ENCODE data around the gene SCAF4.
A peak's percentile ranks its signal among the peaks of the same experiment; 100 is the strongest.
"Not testable (repeated sequence)": the region's sequence is repeated elsewhere in the genome, so short reads cannot be mapped to it uniquely, and the experiment has no call there.

Gene SCAF4

DNA sequence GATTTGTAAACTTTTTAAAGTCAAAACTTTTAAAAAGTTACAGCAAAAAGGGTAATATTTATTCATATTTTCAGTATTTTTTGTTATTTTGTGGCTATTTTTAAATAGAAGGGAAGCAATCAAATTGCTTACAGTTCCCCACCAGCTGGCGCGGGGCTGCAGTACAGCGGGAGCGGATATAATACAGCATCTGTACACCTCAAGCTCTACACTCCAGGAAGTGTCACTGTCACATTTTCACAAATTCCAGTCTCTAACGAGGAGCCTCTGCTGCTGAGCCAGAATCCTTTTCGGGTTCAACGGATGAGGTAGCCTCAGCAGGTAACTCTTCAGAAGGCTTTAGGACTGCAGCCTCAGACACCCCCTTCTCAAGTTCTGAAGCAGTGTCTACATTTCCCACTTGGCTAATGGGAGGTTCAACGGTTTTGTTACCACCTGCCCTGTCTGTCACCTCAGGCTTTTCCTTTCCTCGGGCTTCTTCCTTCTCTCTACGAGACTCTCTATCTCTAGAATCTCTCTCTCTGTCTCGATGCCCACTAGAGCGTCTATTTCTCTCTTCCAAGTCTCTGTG lies 60.7 kb downstream of the SCAF4 start:
- DNase-seq (ENCODE audit: low read depth, low spot score), result no peak

DNA sequence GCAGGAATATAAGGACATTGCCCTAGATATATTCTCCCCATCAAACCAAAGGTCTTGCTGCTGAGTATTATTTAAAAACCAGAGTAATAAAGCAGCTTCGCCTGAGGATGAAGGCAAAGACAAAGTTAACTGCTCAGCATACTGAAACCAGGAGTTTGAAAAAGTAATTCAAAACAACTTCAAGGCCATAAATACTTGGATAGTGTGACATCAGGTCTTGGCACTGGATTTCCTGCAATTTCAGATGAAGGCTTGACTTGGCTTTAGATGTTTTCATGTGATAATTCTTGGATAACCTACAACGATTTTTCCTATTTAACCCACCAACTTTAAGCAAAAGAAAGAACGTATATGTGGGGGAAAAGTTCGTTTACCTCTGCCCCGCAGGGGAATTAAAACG lies 61.8 kb downstream of the SCAF4 start:
- no peak for DNase-seq (ENCODE audit: low read depth, low spot score)

- no peak for DNase-seq (ENCODE audit: low read depth, low spot score)
These were observed 63.0 kb downstream of the SCAF4 start for GRCh38 chr21:31668651-31669491.

DNA sequence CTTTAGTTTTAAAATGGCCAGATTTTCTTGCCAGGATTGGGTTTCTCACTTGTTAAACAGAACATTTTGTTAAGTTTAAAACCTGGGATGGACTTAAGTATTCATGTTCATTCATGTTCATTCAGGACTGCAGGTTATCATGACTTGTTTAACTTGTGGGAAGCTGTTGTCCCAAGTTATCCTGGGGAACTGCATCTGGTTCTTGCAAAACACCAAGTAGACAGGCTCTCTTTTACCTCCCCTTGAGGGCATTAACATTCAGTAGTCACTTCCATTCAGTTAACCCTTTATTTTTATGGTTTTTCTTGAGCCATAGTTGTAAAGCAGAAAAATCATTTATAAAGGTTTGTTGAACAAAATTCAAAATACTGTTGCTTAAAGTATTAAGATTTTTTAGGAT lies 64.3 kb downstream of the SCAF4 start:
- no peak for DNase-seq (ENCODE audit: low read depth, low spot score)

DNA sequence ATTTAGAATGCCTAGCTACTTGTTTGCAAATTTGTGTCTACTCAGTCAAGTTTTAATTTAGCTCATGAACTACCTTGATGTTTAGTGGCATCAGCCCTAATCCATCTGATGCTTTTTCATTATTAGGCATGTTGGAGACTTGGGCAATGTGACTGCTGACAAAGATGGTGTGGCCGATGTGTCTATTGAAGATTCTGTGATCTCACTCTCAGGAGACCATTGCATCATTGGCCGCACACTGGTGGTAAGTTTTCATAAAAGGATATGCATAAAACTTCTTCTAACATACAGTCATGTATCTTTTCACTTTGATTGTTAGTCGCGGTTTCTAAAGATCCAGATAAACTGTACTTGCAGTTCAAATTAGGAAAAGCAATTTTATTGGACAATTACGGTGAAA lies 64.8 kb downstream of the SCAF4 start:
- DNase-seq (ENCODE audit: low read depth, low spot score), result no peak

- DNase-seq (ENCODE audit: low read depth, low spot score), result no peak
These were observed 65.4 kb downstream of the SCAF4 start for GRCh38 chr21:31666445-31667010.

GRCh38 chr21:31665869-31666268 lies 66.0 kb downstream of the SCAF4 start:
- DNase-seq (ENCODE audit: low read depth, low spot score), result not testable (repeated sequence)

GRCh38 chr21:31665397-31665796 lies 66.5 kb downstream of the SCAF4 start:
- DNase-seq (ENCODE audit: low read depth, low spot score), result peak; percentile 20

DNA sequence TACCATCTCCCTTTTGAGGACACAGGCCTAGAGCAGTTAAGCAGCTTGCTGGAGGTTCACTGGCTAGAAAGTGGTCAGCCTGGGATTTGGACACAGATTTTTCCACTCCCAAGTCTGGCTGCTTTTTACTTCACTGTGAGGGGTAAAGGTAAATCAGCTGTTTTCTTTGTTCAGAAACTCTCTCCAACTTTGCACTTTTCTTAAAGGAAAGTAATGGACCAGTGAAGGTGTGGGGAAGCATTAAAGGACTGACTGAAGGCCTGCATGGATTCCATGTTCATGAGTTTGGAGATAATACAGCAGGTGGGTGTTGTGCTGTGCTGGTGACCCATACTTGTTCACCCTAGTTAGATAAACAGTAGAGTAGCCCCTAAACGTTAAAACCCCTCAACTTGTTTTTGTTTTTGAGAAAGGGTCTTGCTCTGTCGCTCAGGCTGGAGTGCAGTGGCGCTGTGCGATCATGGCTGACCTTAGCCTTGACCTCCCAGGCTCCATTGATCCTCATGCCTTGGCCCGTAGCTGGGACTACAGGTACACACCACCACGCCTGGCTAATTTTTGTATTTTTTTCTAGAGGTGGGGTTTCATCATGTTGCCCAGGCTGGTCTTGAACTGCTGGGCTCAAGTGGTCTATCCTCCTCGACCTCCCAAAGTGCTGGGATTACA lies 68.2 kb downstream of the SCAF4 start:
- no peak for DNase-seq (ENCODE audit: low read depth, low spot score)

DNA sequence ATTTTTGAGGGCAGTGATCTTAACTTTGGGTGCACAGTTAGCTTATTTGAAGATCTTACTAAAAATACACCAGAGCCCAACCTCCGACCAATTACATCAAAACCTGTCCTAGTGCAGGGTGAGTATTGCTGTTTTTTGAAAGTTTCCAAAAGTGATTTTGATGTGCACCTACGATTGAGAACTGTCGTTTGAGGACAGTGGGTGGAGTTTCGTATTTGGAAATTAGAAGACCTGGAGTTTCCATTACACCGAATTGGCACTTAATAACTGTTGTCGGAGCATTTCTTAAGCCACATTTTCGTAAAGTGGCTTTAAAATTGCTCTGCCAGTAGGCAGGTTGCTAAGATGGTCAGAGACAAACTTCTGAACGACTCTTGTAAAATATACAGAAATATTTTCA lies 71.3 kb downstream of the SCAF4 start:
- DNase-seq (ENCODE audit: low read depth, low spot score), result no peak

DNA sequence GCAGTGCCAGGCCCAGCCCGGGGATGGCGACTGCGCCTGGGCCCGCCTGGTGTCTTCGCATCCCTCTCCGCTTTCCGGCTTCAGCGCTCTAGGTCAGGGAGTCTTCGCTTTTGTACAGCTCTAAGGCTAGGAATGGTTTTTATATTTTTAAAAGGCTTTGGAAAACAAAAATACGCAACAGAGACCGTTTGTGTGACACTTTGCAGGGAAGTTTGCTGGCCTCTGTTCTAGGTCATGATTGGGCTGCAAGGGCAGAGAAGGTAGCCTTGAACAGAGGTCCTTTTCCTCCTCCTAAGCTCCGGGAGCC lies 71.7 kb downstream of the SCAF4 start:
- DNase-seq (ENCODE audit: low read depth, low spot score), result no peak

GRCh38 chr21:31659536-31660258 lies 72.2 kb downstream of the SCAF4 start, which contains the start of gene SOD1:
Gene SOD1, plus strand, starts transcription at chr21:31659693. Its CDS starts 77 bp downstream, at chr21:31659770.
- peak; percentile 97 for DNase-seq (ENCODE audit: low read depth, low spot score)

DNA sequence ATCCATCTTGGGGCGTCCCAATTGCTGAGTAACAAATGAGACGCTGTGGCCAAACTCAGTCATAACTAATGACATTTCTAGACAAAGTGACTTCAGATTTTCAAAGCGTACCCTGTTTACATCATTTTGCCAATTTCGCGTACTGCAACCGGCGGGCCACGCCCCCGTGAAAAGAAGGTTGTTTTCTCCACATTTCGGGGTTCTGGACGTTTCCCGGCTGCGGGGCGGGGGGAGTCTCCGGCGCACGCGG lies 72.7 kb downstream of the SCAF4 start:
- DNase-seq (ENCODE audit: low read depth, low spot score), result no peak

- no peak for DNase-seq (ENCODE audit: low read depth, low spot score)
These were observed 73.9 kb downstream of the SCAF4 start for GRCh38 chr21:31658053-31658452.

GRCh38 chr21:31656199-31657095 lies 75.5 kb downstream of the SCAF4 start:
- DNase-seq (ENCODE audit: low read depth, low spot score), result peak; percentile 44

DNA sequence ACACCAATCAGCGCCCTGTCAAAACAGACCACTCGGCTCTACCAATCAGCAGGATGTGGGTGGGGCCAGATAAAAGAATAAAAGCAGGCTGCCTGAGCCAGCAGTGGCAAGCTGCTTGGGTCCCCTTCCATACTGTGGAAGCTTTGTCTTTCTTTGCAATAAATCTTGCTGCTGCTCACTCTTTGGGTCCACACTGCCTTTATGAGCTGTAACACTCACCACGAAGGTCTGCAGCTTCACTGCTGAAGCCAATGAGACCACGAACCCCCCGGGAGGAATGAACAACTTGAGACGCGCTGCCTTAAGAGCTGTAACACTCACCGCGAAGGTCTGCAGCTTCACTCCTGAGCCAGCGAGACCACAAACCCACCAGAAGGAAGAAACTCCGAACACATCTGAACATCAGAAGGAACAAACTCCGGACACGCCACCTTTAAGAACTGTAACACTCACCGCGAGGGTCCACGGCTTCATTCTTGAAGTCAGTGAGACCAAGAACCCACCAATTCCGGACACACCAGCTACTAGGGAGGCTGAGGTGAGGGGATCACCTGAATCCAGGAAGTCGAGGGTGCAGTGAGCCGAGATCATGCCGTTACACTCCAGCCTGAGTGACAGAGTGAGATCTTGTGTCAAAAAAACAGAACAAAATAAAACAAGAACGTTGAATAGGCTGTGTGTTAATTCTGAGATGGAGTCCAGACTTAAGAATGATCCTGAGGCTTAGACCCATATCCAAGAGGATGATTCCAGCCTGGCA lies 76.9 kb downstream of the SCAF4 start:
- not testable (repeated sequence) for DNase-seq (ENCODE audit: low read depth, low spot score)

DNA sequence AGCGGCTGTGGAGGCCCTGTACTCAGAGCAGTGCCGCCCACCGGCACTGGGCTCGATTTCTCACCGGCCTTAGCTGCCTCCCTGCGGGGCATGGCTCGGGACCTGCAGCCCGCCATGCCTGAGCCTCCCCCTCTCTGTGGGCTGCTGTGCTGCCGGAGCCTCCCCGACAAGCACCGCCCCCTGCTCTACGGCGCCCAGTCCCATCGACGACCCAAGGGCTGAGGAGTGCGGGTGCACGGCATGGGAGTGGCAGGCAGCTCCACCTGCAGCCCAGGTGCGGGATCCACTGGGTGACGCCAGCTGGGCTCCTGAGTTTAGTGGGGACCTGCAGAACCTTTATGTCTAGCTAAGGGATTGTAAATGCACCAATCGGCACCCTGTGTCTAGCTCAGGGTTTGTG lies 77.6 kb downstream of the SCAF4 start:
- DNase-seq (ENCODE audit: low read depth, low spot score), result no peak

DNA sequence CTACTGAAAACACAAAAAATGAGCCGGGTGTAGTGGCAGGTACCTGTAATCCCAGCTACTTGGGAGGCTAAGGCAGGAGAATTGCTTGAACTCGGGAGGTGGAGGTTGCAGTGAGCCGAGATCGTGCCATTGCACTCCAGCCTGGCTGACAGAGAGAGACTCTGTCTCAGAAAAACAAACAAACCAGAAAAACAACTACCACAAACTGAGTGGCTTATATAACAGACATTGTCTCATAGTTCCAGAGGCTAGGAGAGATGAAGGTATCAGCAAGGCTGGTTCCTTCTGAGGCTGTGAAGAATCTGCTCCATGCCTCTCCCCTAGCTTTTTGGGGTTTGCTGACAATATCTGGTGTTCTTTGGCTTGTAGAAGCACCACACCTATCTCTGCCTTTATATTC lies 80.4 kb downstream of the SCAF4 start:
- DNase-seq (ENCODE audit: low read depth, low spot score), result not testable (repeated sequence)

- no peak for DNase-seq (ENCODE audit: low read depth, low spot score)
These were observed 81.0 kb downstream of the SCAF4 start for GRCh38 chr21:31650930-31651329.

- DNase-seq (ENCODE audit: low read depth, low spot score), result no peak
These were observed 84.3 kb downstream of the SCAF4 start for GRCh38 chr21:31647650-31648049.

Measured in astrocyte of the hippocampus (primary cell).